Stomach (tissue), 4 donors: ENCODE results near the gene KCNN4.

ENCODE experiments used
- CTCF ChIP-seq, 7 experiments: fragments of 450-650 bp in 4 of 7; fragments of 200-600 bp in 3 of 7; sonication (generic) in 3 of 7; IDR thresholded peaks; one replicate each; pipeline ENCODE4 v1.5.1; 2016 to 2019; ENCODE audit warnings: antibody characterized with exemption in 7 of 7, control low read depth in 2 of 7, mild to moderate bottlenecking in 1 of 7
- POLR2A ChIP-seq, 4 donors: fragments of 450-650 bp; IDR thresholded peaks; one replicate each; pipeline ENCODE4 v1.6.1; 2016; ENCODE audit warnings: antibody characterized with exemption in 4 of 4, control low read depth in 2 of 4, mild to moderate bottlenecking in 1 of 4, moderate library complexity in 1 of 4
- POLR2AphosphoS5 ChIP-seq, 3 donors: sonication (generic); formaldehyde crosslinking; IDR thresholded peaks; one replicate each; pipeline ENCODE4 v1.6.1; 2016; ENCODE audit warnings: antibody characterized with exemption in 3 of 3

GRCh38 chr19:43718627-43719377, 62.0 kb downstream of the KCNN4 start:
- TF ChIP-seq POLR2AphosphoS5 (IDR thresholded peaks at IDR 0.05) (no peak), POLR2A (IDR thresholded peaks at IDR 0.05) (no peak), CTCF (IDR thresholded peaks at IDR 0.05) (no peak)
